GM12891 (cell line): ENCODE results near the gene ZNF532.

Experiments
- POLR2A ChIP-seq: IDR thresholded peaks from 2 replicates; pipeline ENCODE4 v1.6.1; 2011; ENCODE audit warnings: low read depth, low read length, control low read depth
- POLR2AphosphoS5 ChIP-seq: IDR thresholded peaks from 2 replicates; pipeline ENCODE4 v1.6.1; 2011; ENCODE audit warnings: low read depth, low read length, control low read depth
- TAF1 ChIP-seq: IDR thresholded peaks from 2 replicates; pipeline ENCODE4 v1.6.1; 2011; ENCODE audit warnings: low read depth, low read length, control low read depth

DNA sequence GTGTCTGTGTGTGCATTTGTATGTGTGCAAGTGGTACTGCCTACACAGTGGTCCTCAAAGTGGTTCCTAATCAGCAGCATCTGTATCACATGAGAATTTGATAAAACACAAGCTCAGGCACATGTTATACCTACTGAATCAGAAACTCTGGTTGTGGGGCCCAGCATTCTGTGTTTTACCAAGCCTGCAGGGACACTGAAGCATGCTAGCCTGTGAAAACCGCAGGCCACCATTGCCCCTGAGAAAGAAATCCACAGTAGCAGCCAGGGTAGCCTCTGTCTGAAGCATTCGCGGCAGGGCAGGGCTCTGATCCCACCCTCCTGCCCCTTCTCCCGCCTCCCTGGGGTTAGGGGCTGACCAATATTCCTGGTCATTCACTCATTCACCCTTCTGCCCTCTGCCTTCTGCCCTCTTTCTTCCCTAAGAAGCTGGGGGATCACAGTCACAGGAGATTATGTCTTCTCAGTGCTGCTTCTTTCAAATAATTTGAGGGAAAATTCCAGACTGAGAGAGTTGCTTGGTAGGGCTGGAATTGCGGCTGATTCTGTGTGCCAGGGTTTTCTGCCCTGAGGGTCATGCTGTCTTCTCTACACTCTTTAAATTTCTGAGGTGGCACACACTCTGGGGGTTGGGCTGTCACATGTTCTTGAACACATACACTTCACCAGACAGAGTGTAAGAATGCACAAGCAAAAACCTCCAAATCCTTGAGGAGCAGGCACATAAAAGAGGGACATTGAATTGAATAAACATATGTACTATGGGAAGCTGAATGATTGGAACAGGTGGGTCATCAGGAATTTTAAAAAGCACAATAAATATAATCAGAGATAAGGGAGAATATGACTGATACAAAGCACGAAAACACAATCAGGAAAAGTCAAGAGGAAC is 148.4 kb downstream of the ZNF532 start:
- TF ChIP-seq POLR2AphosphoS5 (no peak), POLR2A (no peak), TAF1 (no peak)
